ENCODE results near the gene NOX5.

Gene NOX5

DNA sequence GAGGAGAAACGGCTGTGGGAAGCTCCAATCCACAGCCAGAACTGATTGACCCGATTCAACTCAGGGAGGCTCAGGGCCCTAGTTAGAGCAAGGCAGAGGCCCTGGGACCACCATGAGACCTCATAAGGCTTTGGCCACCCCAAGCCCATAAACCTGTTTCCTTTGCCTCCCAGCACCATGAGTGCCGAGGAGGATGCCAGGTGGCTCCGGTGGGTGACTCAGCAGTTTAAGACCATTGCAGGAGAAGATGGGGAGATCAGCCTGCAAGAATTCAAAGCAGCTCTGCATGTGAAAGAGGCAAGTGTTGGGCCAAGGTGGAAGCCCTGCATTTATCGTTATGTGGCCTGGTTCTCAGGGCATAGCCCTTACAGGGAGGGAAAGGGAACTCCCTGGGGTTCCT lies 11.9 kb downstream of the NOX5 start:
- no peak for DNase-seq

DNA sequence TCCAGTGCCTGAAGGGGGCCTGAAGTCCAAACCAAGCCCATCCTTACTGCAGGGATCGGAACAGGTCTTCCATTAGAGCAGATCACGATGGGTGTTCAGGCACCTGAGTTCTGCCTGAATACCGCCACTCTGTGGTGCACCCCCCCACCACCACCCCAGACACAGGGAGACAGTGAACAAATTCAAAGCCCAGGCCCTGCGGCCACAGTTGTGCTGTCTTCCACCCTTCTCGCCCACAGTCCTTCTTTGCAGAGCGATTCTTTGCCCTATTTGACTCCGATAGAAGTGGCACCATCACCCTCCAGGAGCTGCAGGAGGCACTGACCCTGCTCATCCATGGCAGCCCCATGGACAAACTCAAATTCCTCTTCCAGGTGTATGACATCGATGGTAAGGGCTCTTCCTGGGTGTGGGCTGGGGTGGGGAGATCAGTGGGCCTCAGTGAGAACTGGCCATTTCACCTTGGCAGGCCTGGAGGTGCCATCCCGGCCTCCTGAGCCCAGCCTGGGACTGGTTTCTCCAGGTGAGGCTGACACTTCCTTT lies 13.6 kb downstream of the NOX5 start:
- DNase-seq = no peak

DNA sequence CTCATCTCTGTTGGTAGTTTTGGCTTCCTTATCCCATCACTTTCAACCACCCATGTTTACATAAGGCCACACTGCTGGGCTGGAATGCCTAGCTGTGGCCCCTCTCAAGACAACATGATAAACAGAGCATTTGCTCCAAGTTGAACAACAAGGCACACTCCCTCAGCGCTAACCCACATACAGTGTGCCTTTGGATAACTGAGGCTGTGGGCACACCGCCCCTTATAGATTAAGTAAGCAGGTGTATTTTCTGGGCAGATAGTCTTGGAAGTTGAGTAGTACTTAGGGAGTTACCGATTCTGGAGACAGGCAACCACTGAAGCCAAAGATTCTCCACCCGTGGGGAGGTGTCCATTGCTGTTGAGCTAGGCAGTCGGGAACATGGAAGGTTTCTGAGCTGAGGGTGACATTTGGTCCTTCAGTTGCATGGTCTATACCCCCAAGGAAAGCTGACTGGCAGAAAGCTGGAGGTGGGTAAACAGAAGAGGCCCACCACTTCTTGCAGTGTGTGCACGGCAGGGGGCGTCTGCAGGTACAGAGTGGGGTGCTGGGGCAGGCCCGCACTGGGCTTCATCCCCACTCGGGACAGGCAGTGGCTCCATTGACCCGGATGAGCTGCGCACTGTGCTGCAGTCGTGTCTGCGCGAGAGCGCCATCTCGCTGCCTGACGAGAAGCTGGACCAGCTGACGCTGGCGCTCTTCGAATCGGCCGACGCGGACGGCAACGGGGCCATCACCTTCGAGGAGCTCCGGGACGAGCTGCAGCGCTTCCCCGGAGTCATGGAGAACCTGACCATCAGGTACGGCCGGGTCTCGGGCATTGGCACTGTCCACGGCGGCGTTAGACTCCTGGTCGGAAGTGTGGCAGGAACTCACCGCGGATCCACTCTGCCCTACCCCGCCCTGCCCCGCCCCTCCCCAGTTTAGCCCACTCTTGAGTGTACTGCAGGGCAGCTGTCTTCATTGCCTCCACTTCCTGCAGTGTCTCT lies 16.8 kb downstream of the NOX5 start:
- no peak for DNase-seq

DNA sequence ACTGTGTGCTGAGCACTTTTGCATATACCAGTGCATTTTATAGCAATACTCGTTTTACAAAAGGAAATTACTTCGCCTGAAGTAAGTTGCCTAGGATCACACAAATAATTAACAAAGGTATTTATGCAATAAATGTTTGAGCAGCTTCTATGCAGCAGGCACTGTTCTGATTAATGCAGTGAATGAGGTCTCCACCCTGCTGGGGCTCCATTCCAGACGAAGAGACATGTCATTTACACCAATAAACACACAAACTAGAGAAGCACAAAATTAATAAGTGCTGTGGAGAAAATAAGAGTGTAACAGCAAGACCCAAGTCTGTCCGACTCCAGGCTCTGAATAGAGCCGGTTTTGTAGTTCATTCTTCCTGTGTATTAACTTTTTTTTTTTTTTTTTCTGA lies 17.5 kb downstream of the NOX5 start:
- DNase-seq = no peak

DNA sequence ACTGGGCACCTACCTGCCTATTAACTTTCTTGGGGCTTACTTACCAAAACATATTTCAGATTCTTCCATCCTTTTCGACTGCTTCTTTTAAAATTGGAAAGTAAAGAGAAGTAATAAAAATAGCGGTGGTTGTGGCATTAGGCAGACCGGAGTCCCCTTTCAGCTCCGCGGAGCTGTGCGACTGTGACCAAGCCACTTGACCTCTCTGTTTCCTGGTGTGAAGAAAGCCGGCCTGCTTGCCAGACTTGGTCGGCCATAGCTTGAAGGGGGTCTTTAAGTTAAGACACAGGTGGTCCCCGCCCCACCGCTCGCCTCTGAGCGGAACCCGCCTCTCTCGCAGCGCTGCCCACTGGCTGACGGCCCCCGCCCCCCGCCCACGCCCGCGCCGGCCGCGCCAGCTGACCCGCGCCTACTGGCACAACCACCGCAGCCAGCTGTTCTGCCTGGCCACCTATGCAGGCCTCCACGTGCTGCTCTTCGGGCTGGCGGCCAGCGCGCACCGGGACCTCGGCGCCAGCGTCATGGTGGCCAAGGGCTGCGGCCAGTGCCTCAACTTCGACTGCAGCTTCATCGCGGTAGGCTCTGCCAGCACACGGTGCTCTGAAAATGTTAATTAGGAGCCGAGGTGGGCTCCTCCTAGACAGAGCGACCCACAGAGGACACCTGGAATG lies 18.3 kb downstream of the NOX5 start:
- no peak for DNase-seq

DNA sequence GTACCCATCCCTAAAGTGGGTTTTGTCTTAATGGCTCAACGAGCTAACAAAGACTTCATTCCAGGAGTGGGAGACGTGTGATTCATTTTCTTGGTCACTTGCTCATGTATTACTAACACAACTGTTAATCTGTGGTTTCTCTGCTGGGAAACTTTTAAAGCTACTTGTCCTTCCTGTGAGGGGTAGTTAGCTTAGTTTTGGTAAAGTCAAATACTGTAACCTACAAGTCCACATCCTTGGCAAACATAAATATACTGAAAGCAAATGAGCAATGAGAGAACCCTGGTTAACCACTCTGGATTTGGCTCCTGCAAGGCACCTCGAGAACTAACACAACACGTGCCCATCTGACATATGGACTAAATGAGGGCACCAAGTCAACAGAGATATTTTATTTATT lies 19.9 kb downstream of the NOX5 start:
- DNase-seq = peak; percentile 26 to 72

DNA sequence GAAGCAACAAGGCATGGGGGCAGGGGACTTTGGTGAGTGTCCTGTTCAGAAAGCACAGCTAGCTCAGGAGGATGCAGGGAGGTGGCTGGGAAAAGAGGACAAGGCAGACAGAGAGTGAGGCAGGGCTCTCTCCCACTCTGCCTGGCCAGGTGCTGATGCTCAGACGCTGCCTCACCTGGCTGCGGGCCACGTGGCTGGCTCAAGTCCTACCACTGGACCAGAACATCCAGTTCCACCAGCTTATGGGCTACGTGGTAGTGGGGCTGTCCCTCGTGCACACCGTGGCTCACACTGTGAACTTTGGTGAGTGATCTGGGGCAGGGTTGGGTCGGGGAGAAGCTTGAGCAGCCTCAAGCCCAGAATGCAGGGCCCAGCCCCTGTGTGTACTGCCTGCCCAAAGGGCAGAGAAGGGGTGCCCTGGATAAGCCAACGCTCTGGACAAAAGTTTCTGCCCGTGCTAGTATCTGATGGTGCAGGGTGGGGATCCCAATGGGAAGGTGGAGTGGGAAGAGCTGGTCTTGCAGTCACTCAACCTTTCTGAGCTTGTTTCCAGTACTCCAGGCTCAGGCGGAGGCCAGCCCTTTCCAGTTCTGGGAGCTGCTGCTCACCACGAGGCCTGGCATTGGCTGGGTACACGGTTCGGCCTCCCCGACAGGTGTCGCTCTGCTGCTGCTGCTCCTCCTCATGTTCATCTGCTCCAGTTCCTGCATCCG lies 20.9 kb downstream of the NOX5 start:
- no peak for DNase-seq

DNA sequence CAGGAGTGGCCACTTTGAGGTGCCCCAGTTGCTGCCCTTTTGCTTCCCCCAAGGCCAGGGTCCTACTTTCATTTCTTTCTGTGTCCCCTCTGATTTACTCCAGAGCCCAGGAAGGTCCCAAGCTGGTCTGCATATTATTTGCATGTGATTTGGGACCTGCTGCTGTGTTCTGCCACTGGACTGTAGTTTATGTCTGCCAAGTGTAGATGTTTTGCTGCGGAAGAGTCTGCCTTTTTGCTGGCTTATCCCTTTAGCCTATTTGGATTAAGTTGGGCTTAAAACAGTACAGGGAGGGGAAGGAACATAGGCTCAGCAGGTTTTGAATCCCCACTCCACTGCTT lies 21.4 kb downstream of the NOX5 start:
- no peak for DNase-seq

DNA sequence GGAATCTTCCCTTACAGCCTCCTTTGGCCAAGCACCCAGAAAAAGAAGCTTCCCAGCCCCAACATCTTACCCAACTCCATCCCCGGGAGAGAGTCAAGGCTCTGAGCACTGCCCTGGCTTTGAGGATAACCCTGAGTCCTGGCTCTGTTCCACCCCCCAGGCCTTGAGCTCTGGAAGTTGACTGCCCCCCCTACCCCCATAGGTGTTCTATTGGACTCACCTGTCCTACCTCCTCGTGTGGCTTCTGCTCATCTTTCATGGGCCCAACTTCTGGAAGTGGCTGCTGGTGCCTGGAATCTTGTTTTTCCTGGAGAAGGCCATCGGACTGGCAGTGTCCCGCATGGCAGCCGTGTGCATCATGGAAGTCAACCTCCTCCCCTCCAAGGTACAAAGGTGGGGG lies 22.3 kb downstream of the NOX5 start:
- no peak for DNase-seq

DNA sequence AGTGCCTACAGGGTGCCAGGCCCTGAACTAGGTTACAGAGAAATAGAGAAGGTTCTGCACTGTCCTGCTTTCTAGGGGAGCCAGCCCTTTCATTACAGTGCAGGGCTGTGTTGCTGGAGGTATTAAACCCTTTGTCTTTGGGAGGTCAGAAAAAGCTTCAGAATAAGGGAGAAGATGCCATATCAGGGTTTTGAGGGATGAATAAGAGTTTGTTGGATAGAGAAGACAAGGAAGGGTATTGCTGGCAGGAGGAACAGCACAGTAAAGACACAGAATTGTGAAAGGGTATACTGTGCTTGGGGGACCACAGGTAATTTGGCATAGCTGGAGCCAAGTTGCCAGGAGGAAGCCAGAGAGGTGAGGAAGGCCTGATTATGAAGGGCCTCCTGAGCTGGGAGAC lies 23.0 kb downstream of the NOX5 start:
- DNase-seq = no peak

DNA sequence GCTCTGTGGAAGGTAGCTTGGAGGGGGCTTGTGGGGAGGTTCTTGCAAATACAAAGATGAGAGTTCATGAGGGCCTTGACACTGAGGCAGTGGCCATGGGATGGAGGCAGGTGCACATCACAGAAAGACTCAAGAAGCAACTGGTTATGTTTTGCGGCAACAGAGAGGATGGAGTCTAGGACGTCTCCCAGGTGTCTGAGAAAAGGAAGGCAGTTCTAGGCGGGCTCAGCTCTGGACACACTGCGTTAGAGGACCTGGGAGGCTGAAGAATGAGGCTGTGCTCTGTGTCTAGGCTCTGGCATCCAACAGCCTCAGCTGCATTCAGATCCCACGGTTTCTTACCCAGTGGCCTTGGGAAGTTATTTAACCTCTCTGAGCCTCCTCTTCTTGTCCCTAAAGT lies 23.5 kb downstream of the NOX5 start:
- no peak for DNase-seq

DNA sequence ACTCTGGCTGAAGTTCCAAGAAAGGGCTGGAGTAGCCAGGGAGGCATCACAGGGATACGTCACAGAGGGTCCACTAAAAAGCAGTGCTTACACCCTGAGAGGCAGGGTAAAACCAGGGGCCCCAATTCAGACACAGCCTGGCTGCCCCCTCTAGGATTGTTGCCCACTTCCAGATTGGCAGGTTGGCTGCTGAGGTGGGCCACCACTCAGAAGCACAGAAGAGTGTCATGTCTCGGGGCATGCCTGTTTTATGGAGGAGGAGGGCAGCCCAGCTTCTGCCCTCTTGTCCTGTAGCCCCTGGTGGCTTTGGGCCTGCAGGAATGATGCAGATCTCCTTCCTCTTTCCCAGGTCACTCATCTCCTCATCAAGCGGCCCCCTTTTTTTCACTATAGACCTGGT lies 24.0 kb downstream of the NOX5 start:
- DNase-seq = no peak

DNA sequence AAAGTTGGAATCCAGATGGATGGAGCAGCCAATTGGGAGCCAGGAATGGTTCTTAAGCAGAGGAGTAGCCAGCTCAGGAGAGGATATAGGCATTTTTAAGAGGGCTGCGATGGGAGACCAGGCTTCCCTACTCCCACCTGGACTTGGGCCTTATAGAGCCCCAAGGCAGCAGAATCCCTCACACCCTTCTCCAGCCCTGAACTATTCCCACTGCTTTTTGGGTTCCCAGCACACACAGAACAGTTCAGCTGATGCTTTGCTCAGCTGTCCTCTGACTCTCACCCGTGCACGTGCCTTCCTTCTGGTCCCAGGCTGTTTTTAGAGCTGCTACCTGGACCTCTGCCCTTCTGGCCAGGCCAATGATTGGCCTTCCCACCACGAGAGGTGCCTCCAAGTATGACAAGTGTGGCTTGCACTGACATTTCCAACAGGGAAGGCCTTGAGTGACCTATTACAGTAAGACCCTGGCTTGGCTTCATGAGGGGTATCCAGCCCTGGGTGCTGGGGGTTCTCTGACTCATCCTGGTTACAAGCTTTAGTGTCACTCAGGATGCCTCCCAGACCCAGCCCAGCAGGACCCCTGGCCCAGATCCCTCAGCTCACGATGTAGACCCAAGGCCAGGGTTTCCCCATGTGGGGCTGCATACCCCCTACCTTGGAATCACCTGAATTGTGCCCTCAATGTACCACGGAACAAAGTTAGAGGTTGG lies 25.2 kb downstream of the NOX5 start:
- DNase-seq = no peak

DNA sequence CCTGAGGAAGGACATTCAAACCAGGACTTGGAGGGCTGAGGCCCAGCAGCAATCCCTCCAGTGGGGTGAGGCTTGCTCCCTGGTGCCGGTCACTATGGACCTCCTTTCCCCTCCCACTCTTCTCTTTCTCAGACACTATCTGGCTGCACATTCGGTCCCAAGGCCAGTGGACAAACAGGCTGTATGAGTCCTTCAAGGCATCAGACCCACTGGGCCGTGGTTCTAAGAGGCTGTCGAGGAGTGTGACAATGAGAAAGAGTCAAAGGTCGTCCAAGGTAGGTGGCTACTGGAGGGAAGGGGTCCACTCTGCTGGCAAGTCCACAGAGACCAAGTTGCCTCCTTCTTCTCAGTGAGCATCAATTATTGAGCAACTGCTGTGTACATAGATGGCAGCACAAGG lies 28.0 kb downstream of the NOX5 start:
- no peak for DNase-seq

DNA sequence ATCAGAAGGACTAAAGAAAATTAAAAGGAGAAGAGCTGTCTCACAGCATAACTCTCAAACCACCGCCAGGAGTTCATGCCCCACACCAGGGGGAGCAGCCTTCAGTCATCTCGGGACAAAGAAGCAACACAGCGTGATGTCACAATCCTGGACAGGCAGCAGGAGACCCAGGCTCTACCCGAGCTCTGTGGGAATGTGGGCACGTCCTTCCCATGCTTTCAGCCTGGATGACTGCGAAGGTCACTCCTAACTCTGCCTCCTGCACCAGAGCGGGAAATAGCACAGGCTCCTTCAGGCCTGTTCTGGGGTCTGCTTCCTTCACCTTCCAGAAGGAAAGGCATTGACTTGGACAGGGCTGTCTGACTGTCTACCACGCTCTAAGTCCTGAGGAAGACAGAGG lies 31.3 kb downstream of the NOX5 start:
- DNase-seq = no peak

DNA sequence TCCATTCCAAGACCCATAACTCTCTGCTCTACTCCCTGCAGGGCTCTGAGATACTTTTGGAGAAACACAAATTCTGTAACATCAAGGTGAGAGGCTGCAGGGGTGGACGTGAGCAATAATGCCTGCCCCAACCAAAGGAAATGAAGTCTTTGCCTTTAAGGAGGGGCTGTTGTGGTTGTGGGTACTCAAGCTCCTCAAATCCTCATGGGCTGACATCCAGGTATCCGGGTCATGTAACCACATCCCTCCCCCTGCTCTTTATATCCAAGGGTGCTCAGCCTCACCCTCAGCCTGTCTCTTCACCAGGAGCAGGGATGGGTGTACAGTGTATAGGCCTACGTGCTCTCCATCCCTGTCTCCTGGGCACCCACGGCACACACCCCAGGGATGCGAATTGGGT lies 32.3 kb downstream of the NOX5 start:
- DNase-seq = no peak

DNA sequence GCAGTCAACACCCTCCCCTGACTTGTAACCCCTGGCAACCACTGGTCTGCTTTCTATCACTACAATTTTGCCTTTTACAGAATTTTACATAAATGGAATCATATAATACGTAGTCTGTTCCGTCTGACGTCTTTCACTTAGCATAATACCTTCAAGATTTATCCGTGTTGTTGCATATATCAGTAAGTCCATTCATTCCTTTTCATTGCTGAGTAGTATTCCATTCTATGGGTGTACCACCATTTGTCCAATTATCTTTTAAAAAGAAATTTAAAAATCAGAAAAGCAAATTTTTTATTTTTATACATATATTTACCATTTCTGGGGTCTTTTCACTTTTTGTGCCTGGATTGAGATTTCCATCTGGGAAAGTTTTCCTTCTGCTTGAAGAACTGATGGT lies 35.5 kb downstream of the NOX5 start:
- DNase-seq = no peak

DNA sequence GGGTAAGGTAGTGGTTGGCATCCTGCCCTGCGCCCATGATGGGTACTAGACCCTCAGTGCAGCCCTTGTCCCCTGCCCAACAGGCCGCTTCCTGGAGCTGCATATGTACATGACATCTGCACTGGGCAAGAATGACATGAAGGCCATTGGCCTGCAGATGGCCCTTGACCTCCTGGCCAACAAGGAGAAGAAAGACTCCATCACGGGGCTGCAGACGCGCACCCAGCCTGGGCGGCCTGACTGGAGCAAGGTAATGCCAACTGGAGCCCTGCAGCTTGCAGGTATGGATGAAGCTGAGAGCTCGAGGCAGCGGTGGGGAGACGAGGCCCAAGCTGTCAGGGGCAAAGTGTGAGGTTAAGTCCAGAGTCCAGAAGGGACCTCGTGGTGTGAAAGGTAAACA lies 40.8 kb downstream of the NOX5 start:
- no peak for DNase-seq

DNA sequence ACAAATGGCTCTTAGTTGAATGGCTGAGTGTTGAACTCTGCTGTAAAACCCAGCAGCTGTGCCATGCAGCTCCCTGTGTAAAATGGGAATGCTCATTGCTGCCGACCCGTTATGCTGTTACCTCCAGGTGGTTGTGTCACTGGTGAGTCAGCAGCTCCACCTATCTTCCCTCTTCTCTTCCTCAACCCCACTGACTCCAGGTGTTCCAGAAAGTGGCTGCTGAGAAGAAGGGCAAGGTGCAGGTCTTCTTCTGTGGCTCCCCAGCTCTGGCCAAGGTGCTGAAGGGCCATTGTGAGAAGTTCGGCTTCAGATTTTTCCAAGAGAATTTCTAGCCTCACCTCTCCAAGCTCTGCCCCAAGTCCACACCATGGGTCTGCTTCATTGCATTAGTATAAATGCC lies 41.9 kb downstream of the NOX5 start:
- no peak for DNase-seq

DNA sequence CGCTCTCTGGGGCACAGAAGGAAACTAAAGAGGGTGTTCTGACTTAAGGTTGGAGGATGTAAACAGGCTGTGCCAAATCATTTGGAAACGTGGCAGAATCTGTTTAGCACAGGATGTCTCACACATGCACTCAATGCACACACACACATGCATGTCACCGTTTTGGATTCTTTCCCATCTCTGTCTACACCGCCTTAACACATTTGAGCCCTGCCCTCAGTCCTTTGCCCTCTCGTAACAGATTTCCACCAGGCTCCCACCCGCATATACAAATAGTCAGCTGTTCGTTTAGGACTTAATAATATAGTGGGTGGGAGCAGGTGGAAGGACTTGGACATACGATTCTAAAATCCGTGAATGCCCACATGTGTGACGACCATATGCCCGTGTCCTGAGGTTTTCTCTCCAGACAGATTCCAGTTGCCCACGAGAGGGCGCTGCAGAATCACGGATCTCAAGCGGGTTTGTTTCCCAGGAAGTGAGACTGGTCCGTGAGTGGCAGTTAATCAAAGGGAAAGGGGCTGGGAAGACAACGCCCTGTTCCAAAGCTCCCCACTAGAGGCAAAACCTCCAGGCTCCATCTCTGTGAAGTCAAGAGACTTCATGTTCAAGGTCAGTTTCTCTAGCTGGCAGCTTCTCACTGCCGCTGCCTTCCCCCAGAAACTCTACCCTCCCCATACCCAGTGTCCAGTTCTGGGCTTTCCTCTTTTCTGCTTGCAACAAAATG lies 44.5 kb downstream of the NOX5 start:
- peak; percentile 75 to 85 for DNase-seq

DNA sequence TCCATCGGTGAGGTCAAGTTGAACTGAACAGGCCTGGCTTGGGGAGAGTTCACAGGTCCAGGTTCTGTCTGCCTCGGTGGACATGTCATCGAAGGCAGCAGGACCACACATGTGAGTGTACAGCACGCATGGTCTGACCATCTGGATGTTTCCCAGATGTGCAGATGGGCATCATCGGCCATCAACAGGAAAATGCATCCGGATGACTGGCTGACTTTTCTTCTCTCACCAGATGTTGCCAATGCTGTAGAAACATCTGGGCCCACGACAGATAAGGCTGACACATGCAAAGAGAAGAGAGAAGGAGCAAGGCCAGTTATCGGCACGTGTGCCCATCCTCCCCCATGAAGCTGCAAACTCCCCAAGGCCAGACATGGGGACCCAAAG lies 45.1 kb downstream of the NOX5 start:
- no peak for DNase-seq

DNA sequence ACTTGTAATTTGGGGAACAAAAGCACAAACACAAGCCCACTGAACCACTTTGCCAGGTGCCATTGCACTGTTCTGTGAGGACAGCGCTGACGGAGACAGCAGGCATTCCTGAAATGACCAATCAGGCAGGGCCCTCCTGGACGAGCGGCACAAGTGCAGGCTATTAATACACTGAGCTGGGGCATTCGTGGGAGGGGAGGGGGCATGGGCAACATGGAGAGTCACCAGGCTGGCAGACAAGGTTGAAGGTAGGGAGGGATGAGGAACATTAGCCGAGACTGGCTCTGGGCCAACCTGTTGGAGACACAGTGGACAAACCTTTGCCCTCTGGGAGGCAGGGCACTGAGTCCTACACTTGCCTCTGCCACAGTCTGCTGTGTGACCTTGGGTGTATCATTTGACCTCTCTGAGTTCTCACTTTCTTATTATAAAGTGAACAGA lies 45.6 kb downstream of the NOX5 start:
- DNase-seq = no peak
